GM18870 (cell line): Measurements from ENCODE around the gene YTHDF1.

Experiments
- ATAC-seq: cut with Tn5 transposase; IDR thresholded peaks from one replicate; pipeline ENCODE4 v1.9.1; 2021; ENCODE audit warnings: moderate library complexity; ENCODE audit not compliant: unreplicated experiment

YTHDF1 gene

DNA sequence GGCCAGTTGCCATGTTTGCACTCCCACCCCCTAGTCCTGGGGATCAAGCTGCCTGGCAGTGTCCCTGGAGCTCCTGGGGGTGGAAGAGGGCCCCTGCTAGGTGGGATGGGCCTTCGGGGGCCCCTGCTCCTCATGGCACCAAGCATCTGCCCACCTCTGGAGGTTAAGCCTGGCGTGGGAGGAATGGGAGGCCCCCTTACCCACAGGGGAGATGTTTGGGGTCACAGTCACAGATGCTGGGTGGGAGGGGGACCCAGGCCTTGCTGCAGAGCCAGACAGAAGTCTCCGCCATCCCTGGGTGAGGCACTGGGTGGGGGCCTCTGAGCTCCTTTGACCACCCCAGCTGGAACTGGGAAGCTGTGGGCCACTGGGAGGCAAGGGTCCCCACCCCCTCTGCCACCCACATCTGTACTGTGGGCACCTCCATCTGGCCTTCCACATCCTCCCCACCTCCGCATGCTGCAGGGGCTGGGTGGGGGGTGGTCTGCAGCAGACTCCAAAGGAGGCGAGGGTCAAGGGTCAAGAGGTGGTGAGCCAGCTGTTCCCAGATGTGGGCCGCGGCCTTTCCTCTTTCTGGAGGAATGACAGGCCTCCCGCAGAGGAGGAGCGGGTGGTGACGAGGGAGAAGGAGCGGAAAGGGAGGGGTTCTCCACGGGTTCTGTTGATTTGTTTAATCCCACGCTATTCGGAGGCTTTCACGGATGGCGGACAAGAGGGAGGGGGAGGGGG is 41.5 kb downstream of the YTHDF1 start:
- no peak for ATAC-seq

DNA sequence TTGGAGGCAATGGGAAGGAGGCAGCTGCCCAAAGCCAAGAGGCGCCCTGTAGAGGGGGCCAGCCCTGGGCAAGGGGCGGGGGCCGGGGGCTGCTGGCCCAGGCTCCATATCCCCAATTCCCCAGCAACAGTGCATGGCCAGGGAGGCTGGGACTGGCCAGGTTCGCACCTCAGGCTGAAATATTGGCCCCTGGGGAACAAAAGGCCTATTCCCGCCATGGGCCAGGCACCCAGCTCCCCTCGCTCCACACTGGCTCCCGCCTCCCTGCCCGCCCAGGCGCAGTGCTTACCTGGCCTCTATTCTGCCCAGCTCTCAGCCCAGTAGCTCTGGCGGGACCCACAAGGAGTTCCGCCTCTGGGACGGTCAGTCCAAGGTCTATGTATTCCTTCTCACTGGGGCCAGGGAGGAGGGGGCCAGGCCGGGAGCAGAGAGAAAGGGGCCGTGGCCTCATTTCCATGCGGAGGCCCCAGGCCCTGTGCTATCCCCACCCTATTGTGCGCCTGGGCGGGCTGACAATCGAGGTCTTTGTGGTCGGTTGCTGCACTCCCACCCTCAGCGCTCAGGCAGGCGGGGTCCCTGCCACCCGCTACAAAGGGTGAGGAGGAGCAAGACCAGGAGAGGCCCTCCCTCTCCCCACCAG is 42.3 kb downstream of the YTHDF1 start:
- no peak for ATAC-seq

DNA sequence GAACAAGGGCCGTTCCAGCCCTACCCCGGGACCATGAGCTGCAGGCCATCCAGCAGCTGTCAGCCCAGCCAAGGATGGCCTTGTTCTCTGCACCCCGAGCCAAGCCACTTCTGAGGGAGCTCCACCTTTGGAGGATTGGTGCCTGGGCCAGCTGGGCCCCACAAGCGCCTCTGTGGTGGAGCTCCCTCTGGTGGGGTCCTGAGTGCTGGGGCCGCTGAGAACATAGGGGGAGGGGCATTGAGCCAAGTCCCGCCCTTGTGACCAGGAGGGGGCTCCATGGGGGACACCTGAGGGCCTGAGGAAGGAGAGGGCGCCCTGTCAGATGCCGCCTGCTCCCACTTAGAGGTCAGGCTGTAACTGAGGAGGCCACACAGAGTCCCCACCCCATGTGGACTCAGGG is 43.2 kb downstream of the YTHDF1 start:
- no peak for ATAC-seq

DNA sequence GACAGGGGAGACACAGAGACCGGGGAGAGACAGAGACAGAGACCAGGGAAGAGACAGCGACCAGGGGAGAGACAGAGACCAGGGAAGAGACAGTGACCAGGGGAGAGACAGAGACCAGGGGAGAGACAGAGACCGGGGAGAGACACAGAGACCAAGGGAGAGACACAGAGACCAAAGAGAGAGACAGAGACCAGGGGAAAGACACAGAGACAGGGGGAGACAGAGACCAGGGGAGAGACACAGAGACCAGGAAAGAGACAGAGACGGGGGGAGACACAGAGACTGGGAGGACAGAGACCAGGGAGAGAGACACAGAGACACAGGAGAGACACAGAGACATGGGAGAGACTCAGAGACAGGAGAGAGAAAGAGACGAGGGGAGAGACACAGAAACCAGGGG is 43.9 kb downstream of the YTHDF1 start:
- no peak for ATAC-seq

DNA sequence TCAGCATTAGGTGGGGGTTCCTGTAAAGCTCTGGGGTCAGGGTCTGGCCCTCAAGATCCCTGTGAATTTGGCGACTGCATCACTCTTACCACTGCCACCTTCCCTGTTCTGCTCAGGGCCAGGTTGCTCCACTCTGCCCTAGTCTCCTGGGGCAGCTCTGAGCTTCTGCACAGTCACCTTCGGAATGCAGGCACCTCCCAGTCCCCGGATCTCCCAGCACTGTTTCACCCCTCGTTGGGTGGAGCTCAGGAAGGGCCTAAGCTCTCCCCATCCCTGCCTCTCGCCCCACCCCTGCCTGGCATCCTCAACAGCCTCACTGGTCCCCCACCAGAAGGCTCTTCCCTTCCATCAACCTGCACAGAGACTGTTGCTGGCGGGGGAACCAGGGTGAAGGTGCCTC is 46.2 kb downstream of the YTHDF1 start:
- no peak for ATAC-seq

DNA sequence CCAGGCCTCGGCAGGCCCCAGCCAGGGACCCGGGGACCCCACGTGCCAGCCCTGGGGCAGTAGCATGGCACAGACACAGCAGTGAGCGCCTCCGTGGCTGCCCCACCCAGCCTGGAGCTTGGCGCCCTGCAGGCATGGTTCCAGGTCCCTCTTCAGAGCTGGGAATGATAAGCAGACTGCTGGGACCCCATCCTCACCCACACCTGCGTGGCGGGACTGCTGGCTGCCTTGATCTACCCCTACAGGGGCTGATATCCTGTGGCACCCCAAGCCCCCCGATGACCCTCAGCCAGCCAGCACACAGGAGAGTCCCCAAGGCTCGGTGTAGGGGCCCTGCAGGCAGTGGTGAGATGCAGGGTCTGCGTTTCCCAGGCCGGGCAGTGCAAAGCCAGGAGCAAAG is 47.1 kb downstream of the YTHDF1 start:
- no peak for ATAC-seq

DNA sequence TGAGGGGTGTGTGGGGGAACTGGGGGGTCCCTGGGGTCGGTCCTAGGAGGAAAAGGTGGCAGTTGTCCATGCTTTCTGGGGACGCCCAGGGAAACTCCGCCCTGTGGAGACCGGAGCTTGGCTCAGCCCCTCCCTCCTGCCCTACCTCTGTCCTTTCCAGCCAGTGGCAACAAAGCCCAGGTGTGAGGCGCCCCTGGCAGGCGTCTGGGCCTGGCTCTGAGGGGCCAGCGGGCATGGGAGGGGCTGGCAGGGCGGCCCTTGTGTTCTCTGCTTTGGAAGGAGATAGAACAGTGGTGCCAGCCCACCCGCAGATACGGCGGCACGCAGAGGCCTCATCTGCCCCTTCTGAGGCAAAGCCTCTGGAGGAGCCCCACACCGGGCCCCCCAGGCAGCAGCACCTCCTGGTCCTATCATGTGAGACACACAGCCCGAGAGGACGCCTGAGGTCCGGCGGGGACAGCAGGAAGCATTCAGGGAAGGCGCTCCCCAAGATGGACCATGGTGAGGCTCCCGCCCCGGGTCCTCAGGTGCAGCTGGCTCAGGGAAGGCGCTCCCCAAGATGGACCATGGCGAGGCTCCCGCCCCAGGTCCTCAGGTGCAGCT is 47.9 kb downstream of the YTHDF1 start:
- ATAC-seq, result no peak

DNA sequence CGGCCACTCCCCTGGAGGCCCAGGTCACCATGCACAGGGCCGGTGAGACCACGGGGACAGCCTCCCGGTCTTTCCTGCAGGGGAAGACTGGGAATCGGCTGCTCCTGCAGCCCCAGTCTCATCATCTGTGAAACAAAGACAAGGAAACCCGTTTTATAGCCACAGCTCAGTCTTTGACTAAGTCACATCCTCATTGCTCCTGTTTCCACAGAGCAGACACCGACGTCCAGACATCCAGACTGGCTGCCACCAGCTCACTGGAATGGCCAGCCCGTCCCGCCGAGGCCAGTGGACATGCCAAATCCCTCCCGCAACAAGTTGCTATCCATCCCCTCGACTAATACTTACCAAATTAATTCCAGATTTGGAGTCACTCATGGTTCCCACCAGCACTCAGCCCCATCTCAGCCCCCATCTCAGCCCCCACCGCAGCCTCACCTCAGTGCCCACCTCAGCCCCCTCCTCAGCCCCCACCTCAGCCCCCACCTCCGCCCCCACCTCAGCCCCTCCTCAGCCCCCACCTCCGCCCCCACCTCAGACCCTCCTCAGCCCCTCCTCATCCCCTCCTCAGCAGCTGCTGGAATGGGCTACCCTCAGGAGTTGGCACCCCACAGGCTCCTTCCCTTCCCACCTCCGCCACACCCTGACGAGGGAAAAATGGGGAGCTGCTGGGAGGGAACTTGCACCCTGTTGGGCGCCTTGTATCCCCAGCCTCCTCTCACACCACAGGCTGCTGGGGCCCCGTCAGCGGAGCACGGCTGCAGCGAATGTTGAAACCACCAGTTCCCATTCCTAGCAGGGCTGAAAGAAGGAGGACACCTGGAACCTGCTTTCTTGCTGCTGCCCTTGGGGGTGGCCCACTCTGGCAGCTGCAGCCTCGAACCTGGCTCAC is 48.7 kb downstream of the YTHDF1 start:
- ATAC-seq, result no peak

DNA sequence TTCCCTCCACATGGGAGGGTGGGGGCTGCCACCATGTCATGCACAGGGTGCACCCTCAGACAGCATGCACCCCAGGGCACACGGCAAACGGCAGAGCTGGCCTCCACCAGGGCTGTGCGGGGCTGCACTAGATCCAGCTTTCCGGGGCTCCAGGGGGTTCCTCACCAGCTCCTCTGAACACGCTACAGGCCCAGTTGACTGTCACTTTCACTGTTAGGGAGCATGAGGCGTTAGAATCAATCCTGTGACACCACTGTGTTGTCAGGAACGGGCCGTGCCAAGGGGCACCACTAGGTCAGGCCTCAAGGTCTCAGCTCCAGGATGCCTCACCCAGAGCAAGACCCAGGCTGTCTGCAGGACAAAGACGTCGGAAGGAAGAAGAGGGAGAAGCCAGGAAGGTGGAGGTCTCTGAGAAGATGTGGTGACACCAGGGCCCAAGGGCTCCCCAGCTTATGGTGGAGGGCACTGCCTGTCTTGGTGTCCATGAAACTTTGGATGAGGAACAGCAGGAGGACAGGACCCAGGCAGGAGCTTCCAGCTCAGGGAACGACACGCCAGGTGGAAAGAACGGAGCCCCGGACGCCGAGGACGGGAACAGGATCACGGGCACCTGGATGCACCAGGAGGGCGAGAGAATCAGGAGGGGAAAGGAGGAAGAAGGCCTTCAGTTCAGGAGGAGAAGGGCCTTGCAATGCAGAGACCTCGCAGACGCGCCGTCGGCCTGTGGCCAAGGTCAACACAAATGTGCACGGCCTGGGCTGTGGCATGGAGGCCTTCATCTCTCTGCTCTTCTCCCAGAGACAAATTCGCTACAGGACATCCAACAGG is 49.5 kb downstream of the YTHDF1 start:
- ATAC-seq, result no peak

DNA sequence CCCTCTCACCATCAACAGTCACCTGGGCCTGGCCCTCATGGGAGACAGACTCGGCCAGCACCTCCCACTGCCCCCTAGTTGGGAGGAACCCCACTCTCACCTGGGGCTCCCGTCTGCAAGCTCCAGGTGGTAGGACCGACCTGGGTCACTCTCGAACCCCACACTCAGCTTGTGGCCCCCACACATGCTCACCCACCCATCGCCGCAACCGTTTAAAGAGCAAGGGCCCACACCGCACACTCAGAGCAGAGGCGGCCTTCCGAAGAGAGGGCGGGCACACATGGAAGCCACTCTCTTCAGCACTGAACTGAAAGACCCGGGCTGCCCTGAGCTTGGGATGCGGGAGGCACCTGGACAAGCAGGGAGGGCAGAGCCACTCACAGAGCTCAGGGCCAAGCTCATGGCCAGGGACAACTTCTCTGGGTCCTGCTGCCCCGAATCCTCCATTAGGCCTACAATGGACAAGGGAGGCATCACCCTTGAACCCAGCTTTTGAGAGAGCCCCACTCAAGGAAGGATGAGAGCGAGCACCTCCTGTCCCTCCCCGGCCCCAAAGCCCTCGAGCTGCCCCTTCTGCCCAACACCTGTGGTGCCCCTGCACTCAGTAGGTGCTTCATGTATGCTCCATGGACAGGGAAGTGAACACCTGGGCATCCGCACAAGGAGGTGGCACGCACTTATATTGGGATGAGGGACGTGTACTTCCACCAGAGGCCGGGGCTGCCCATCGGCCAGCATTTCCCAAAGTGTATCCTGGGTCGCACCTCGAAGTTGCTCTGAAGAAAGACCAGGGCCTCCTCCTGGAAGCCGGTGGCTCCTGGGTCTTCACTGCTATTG is 50.4 kb downstream of the YTHDF1 start:
- ATAC-seq, result no peak

DNA sequence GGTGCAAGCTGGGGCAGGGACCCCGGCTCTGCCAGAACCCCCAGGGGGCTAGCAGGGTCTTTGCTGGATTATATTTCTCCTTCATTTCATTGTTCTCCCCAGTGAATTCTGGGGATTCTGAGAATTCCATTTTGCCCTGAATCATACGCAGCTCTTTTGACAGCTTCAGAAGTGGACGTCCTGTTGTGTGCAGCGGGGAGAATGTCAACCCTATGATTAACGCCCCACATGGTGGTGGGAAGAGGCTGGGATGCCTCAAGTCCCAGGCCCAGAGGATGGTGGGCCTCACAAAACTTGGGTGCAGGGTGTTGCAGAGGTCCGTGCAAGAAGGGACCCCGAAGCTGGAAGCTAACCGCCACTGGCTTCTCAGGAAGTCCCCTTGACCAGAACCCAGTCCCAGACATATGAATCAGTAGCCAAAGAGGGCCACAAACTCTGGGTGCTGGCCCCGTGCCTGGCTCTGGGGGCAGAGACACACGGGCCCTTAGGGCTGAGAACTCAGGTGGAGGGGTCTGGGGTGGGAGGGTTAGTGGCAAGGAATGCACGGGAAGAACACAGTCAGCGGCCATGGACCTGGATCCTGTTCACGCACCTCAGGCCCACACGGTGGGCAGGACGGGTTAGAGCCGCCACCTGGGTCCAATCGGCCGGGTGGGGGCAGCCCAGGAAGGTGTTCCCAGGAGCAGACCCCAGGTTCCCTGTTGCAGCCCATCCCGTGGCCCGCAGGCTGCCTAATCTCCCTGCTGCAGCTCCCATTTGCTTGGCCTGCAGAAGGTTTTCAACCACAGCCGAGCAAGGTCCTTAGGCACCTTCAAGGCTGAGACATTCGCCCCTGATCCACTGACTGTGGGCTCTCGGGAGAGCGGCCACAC is 51.2 kb downstream of the YTHDF1 start:
- ATAC-seq, result no peak

DNA sequence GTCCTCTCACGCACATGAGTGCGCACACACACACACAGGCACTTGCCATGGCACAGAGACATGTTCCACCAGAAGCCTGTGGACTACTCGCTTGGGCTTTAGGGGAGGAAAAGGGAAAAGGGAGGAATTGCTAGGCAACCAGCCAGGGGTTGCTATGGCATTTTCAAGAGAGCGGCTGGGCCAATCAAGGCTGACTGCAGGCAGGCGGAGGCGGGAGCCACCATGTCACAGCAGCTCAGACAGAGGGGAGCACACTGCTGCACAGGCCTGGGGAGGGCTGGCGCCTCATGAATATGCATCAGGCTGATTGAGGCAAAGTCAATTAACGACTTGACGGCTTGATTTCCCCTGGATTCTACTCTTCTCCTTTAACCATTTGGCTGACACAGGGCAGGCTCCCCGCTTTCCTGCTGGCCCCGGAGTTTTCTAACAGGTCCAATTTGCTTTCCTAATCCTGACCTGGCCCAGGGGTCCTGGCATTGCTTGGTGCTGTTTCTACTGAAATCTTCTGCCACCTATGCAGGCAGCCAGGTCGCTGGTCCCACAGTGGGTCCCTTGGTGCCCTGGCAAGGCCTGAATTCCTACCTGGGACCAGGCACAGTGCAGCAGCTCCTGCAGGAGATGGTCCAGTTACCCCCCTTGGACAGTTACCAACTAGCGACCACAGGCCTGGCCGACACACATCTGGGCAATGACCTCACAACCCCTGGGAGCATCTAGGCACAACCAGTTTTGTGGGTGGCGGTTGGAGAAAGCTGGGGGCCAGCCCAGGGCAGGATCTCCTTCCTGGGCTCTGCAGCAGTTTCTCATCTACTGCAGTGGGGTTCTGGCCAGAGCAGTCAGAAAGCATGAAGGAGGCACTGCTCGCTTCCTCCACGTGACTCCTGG is 52.1 kb downstream of the YTHDF1 start:
- no peak for ATAC-seq

DNA sequence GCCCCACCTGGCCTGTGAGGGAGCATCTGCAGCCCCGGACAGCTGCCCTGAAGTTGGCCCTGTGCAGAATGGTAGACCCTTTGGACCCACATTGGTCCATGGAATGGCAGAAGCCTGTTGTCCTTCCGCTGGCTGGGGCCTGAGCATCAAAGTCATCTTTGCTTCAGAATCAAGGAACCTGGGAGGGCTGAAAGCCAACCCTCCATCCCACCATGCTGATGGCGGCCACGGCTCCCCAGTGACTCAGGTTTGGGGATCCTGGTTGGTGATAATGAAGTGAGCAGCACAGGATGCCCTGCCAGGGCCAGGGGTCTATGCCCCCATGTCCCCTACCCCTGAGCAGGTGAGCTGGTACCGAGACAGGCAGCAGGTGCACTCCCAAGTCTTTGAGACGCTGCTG is 52.8 kb downstream of the YTHDF1 start:
- ATAC-seq, result no peak

DNA sequence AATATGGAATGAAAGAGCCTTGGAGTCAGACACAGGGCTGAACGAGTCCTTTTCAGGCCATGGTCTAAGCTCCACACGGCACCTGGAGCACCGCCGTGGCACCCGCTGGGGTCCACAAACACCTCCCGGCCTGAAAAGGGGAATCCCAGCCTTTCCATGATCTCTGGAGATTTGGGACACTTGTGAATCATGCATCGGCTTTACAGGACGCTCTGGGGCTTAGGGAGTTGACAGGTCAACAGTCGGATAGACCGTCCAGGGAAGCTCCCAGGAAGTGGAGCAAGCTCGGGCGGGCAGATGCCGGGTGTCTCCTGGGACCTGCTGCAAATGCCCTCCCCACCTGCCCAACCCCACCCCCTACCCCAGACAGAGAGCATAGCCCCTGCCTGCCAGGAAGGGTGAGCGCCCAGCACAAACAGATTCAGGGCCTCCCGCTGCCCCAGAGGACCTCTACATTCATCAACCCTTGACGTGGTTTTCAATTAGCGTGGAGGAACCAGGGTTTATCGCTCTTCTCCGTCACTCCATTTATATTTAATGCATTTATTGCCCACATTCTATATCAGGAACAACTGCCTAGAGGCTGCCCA is 53.6 kb downstream of the YTHDF1 start:
- no peak for ATAC-seq

DNA sequence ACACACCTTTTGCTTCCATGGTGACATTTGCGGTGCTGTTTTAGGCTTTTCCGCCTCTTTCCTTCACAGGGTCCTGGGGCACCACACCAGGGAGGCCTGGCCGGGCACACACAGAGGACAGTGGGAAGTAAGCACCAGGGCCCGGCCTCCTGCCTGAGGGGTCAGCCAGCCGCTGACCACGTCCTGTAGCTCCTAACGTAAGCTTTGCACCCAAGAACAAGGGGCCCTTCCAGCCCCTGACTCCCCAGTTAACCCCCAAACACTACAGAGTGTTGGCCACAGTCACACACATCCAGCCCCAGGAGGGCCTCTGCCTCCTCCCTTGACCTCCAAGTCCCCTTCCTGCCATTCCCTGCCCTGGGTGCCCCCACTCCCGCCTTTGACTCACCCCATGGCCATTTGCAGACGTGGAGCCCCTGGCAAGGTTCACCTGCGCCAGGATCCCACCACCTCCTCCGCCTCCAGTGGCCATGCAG is 54.7 kb downstream of the YTHDF1 start:
- no peak for ATAC-seq

DNA sequence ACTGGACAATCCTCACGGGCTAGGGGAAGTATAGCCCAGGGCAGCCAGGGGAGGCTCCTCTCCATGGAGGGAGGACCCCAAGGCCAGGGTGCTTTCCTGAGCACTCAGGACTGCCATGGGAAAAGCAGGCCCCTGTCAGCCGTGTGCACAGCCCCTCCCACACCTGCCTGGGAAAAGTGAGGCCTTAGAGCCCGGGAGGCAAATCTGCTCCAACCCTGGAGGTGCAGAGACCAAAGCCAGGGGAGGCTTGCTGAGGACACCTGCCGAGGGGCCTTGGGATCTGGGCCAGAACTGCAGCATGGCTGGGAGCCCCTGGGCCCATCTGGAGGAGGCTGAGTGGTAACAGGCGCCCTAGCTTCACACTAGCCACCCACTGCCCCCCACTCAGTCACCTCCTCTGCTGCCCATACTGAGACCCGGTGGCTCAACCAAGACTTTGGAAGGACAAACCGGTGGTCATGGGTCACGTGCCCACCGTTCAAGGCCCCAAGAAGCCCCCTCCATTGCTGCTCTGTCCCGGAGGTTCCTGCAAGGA is 55.2 kb downstream of the YTHDF1 start:
- no peak for ATAC-seq
